ENCODE measurements around the gene CEP95.
A peak's percentile ranks its signal among the peaks of the same experiment; 100 is the strongest.
"Not testable (repeated sequence)": the region's sequence is repeated elsewhere in the genome, so short reads cannot be mapped to it uniquely, and the experiment has no call there.

The CEP95 gene

DNA sequence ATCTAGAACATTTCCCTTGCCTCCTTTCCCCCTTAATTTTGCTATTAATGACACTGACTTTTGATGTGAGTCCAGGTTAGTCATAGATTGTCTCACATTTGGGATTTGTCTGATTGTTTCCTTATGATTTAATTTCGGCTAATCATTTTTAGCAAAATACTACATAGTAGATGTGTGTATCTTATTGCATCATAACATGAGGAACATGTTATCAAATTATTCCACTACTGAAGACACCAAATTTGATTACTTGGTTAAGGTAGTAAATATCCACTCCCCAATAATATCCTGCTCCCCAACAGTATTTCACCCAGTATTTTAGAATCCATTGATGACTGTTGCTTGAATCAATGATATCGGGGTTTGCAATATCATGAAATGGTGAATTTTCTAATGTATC is 12.7 kb upstream of the CEP95 start:
- DNase-seq (ENCODE audit: low read depth in 2 of 2, low spot score in 1 of 2), result no peak

DNA sequence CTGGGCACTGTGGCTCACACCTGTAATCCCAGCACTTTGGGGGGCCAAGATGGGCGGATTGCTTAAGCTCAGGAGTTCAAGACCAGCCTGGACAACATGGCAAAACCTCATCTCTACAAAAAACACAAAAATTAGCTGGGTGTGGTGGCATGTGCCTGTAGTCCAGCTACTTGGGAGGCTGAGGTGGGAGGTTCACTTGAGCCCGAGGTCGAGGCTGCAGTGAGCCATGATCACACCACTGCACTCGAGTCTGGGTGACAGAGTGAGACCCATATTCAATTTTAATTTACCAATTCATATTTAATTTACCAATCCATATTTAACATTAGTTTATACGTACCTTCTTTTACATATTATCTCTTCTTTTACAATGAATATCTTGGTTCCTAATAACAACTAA is 11.5 kb upstream of the CEP95 start:
- DNase-seq (ENCODE audit: low read depth in 2 of 2, low spot score in 1 of 2), result not testable (repeated sequence)

DNA sequence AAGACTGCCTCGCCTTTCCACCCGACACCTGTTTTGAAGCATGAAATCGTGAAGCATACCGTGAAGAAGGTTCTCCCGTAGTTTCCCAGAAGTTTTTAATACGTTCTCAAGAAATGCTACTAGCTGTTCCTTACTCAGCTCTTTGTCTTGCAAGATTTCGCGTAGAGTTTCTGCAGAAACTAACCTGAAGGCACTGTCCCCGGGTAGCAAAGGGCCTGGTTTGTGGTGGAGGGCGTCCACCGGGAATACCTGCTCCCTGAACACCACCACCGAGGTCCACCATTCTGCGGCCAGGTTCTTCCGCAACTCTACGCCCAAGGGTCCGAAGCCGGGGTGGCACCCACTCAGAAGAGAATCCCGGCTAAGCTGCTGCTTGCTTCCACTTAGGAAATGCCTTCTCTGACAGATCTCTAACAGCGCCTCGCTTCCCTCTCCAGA is 10.4 kb upstream of the CEP95 start:
- no peak for DNase-seq (ENCODE audit: low read depth in 2 of 2, low spot score in 1 of 2)

DNA sequence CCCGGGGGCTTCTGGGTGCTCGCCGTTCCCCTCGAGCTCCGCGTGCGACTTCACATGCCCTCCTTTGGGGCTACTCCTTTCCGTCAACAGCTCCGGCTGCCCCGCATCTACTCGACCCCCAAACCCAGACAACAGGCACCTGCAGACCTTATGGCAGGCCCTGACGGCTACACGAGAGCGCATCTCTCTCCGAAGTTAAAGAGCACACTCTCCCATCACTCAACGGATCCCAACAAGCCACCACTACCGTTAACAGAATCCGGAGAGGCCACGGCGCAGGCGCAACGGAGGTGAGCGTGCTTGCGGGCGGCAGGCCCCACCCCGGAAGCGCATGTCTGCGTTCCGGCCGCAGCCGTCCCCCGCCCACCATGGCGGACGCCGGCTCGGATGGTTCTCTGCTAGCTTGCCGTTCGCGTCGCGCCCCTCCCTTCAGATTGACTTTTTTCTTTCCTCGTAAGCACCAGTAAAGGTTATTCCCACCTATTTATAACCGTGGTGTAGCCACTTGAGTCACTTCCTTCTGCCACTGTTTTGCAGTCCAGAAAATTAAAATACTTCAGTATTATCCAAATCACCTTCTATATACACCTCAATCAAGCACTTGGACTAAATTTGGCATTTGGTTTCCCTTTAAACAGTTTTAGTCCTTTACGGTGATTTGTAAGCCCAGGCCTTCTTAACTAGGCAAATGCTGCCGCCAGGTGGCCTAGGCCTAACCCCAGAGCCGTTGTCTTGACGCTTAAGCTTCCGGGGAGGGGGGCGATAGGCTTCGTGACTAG is 9.8 kb upstream of the CEP95 start, which contains the start of gene POLG2:
TSS of gene POLG2 (minus strand) at position 269 of the 779 bp plus-strand sequence. CDS start at position 183, 86 bp downstream.
- peak; percentile 91 to 92 for DNase-seq (ENCODE audit: low read depth in 2 of 2, low spot score in 1 of 2)

DNA sequence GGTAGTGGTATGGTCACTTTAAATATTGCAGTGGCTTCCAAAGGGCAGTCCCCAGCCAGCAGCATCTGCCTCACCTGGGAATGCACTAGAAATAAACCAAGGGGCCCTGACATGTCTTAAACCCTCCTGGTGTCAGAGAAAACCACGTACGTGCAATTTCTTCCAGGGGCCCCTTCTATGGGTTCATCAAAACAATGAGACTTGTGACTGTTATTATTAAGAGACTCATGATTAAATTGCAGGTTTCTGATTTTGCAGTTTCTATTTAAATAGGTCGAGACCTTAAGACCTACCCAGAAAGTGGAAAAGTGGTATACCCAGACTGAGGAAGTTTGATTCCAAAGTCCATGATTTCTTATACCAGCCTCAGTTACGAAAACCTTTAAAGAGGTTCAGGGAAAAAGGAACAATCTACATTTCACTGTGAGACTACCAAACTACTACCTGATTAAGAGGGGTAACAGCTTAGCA is 9.2 kb upstream of the CEP95 start:
- DNase-seq (ENCODE audit: low read depth in 2 of 2, low spot score in 1 of 2), result no peak

DNA sequence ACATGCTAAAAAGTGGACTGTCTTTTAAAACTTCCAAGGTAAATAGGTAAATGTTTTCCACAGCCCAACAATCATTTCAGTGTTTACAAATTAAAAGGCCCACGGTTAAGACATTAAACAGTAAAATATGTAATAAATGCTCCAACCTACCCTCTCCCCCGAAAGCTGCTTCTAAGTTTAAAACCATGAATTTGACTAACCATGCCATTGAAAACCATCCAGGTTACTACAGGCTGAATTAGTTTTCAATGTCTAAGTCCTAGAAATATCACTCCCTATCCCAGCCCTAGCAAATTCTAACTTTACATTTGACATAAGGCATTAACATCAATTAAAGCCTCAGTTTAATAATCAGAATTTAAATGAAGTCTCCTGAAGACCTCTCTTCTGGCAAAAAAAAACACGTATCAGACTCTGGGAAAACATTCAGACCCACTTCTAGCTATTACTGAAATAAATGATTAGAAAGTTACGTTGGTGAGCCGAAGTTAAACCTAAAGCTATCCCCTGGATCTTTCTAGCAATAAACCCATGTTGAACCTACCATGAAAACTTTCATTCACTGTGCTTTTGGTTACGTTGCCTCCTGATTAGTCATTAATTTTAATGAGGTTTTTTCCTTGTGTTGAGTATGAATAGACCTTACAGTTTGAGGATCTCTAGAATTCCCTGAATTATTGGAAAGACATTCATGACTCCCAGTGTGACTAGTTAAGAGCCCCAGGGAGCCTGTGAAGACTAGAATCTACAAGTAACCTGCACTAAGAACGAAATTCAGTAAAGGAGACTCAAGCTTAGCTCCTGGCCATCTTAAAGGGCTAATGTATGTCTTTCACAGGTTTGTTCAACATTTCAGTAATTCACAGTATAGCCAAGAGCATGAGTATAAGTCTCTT is 8.2 kb upstream of the CEP95 start:
- no peak for DNase-seq (ENCODE audit: low read depth in 2 of 2, low spot score in 1 of 2)

DNA sequence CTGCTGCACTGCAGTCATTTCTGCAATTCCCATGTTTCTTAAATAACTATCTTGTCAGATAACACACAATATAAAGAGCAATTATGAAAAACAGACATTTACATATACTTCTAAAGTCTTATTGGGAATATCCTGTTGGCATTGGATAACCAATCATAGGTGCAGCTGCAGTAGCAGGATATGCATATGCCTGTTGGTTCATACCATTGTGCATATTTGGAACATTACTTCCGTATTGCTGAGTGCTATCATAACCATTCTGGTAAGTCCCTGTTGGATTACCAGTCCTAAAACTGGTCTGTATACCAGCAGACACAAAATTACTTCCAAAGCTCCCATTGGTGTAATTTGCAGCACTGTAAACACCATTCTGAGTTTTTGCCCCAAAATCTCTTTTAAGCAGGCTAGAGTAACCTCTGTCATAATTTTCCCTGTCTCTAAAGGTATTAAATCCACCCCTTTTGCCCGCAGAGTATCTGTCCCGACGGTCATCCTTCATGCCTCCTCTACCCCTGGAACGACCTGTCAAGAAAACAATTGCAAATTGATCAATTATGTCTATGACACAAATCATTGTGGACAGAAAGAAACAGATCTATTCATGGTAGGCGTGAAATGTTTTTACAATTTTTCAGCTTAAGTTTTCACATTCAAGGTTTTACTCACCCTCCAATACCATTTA is 6.8 kb upstream of the CEP95 start:
- no peak for DNase-seq (ENCODE audit: low read depth in 2 of 2, low spot score in 1 of 2)

DNA sequence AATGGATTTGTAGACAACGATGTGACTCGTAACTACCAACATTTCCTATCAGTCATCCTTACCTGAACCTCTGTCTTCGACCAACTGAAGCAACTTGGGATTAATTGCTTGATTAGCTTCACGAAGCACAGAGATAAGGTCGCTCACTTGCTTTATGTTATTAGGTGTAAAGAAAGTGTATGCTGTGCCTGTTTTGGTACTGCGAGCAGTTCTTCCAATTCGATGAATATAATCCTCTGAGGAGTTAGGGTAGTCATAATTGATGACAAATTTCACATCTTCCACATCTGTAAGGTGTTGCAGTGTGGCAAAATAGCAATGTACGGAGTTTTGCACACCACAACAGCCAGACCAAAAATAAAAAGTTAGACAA is 6.3 kb upstream of the CEP95 start:
- no peak for DNase-seq (ENCODE audit: low read depth in 2 of 2, low spot score in 1 of 2)

DNA sequence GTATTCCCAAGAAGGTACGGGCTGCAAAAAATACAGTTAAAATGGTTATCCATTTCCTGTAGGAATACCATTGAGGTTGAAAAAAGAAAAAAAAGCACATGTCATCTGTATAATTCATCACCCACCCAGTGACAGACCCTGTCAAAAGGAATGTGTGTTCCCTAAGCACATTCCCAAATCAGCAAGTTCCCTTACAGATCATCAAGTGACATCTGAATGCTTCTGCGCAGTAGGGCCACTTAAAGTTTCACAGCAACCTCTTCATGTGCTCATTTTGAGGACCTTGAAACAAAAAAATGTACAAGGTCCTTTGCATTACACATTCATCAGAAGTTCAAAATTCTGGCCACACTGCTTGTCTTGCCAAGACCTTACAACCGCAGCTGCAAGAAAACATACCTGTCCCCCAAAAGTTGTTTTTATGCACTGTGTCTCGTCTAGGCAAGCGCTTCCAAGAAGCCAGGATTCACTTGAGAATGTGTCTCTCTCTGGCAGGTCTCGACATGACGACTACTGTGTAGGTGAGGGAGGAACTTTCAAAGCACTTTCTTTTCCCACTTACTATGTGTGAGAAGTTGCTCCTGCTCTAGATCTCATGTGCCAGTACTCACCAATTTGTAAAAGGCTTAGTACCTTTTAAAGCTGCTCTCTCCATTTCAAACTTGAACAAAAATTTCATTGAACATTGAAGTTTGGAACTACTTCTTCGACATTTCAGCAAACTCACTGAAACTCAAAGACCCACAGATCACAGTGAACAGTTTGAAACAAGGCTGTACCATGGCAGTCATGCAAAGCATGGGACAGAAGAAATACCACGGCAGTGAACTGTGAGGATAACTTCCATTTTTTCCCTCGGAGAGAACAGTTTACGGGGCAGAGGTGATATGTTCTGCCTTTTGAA is 5.7 kb upstream of the CEP95 start:
- DNase-seq (ENCODE audit: low read depth in 2 of 2, low spot score in 1 of 2), result no peak

DNA sequence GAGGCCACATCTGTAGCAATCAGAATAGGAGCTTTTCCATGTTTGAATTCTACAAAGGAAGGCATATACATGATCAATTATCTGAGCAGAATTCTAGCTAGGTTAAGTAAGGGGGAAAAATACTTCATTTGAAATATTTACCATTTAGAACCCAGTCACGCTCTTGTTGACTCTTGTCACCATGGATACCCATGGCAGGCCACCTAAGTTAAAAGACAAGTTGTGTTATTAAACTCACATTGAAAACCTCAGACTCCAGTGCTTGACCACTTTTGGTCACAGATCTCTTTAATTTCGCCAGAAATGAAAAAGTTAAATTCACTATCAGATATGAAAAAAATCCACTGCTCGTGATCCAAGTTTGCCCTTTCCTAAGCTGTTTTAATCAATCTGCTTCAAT is 4.8 kb upstream of the CEP95 start:
- no peak for DNase-seq (ENCODE audit: low read depth in 2 of 2, low spot score in 1 of 2)

DNA sequence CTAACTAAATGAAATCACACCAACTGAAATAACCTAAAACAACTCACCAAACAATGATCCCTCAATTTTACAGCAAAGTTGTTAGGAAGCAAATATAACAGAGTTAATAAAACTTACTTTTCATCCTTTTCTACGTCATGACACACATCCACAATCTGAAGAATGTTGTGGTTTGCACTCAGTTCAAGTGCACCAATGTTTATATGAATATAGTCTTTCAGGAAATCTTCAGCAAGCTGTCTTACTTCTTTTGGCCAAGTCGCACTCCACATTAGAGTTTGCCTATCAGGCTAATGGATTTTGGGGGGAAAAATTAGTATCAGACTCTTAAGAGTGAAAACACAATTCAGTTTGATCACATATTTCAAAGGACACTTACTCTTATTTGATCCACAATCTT is 4.0 kb upstream of the CEP95 start:
- DNase-seq (ENCODE audit: low read depth in 2 of 2, low spot score in 1 of 2), result no peak

DNA sequence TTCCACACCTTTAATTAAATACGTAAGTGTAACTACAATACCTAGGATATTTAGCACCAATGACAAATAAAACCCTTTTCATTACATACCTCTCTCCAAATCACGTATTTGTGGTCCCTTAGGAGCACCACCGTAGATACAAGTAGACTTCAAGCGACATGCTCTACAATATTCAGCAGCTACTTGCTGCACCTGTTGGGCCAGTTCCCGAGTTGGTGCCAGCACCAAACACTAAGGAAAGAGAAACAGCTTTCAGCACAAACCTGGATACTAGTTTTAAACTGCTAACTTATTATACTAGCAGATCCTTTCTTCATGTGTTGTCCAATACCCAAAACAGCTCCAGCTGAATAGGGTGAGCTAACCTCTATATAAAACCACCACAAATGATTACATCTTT is 3.4 kb upstream of the CEP95 start:
- DNase-seq (ENCODE audit: low read depth in 2 of 2, low spot score in 1 of 2), result no peak

DNA sequence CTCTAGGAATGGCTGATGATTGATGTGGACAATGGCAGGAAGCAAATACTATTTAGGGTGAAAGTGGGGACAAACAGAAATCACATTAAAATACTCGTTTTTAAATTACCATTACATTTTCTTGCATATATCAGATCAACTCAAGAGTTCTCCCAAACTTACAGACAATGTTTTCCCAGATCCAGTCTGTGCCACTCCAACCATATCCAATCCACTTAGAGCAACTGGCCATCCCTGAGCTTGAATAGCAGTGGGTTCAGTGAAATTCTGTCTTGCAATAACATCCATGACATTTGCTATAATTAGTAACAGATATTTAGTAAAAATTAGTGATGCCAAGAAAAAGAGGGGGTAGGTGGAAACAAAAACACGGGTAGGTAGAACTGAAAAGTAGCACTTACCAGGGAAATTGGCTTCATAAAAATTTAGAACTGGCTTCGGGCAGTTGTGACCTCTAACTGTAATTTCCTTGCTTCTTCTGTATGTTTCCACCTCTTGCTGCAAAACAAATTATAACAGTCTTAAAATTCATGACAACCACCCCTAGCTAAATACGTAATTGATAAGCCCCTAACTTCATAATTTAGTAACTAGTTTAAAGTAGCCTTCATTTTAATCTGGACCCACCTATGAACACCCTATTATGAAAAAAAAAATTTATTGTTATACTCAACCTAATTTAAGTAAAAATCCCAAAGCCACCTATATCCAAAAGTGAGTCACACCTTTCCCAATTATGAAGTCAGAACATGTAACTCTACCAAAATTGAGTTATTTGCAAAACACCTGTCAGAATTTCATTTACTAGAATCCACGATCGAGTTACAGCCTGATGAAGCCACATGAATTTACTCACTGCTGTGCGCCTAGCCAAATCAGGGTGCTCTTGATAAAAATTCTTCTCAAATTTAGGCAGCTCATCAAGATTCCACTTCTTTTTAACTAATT is 2.7 kb upstream of the CEP95 start:
- no peak for DNase-seq (ENCODE audit: low read depth in 2 of 2, low spot score in 1 of 2)

DNA sequence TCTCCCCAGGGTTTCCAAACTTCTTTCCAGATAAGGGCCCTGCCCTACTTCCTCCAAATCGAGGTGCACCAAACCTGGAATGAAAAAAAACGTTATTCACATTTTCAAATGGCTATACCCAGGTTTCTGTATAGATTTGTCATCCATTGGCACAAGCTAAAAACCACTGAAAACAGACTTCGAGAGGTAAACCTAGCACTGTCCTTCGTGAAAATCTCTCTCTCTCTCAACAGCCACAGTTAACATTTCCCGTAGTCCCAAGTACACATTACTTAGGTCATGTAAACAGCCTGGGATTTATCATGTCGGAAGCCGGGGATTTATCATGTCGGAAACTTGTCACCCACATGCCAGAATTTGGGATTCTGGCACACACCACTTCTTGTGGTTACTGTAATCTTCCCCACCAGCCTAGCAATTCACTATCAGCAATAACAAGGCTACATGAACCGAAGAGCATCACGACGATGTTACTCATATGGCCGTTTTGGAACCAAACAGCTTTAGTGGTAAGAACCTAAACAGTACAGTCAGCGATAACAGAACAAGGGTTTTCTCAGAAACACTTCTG is 1.9 kb upstream of the CEP95 start:
- no peak for DNase-seq (ENCODE audit: low read depth in 2 of 2, low spot score in 1 of 2)

DNA sequence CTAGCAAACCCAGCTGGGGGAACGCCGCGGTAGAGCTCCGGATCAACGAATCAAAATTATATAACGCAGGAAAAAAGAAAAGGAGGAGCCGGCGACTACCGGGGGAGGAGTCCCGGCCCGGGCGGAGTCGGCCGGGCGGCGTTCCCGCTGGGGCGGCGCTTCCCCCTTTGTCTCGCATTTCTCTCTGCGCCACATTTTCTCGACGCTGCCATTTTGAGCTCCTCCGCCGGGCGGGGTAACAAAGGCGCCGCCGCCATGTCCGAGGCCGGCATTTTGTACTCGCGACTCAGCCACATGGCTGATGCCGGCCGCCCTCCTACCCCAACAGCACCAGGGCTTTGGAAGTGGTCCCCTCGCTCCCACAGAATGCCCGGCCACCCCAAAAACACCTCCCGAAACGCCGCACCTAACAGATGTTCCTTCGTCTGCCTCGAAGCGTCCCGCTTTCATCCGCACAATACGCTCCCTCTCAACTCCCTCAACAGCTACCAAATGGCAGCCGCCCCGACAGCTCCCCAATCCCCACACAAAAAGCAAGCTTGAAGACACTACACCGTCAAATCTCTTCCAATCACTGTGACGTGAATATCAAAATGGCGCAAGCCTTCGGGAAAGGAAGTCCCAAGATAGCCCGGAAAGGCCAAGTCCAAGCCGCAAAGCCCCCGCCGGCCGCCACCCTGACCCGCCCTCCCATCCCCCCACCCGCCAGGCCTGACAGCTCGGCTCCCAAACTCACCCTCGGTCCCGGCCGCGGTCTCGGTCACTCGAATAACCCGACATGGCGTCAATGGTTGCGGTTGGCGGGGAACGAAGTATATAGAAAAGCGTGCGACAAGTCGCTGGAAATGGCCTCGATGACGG is 1.2 kb upstream of the CEP95 start:
- DNase-seq (ENCODE audit: low read depth in 2 of 2, low spot score in 1 of 2), result peak; percentile 59 to 73

DNA sequence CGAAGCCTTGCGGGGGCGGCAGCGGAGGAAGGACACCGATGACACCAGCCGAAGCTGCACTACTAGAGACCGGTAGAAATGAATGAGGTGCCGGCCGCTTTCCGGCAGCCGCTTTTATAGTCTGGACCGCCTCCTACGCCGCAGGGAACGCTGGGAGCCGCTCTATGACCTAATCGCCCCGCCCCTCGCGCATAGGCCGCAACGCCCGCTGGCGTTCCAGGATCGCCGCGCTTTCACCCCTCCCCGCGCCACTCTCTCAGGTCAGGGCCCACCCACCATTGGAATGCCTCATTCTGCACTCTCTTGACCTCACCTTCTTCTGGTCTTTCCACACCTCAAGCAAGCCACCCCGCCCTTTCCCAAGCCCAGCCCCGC is 589 bp upstream of the CEP95 start, which contains the start of gene DDX5:
TSS of gene DDX5 (minus strand) at position 89 of the 375 bp plus-strand sequence. CDS start 170 bp downstream, outside the sequence.
- peak; percentile 95 to 96 for DNase-seq (ENCODE audit: low read depth in 2 of 2, low spot score in 1 of 2)

DNA sequence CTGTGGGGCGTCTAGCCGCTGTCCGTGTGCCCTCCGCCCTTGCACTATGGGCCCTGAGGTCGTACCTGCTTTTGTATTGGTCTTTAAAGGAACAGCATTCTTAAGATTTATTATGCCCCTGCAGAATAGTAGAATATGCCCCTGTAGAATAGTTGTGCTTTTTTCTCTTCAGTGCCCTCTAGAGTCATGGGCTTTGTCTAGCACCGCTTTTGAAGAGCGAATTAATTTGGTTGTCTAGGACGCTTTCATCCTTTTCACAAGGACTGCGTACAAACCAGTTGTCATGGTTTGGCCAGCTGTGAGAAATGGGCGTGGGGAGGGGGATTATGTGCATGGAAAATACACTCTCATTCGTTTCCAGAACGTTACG is 621 bp downstream of the CEP95 start:
- no peak for DNase-seq (ENCODE audit: low read depth in 2 of 2, low spot score in 1 of 2)

DNA sequence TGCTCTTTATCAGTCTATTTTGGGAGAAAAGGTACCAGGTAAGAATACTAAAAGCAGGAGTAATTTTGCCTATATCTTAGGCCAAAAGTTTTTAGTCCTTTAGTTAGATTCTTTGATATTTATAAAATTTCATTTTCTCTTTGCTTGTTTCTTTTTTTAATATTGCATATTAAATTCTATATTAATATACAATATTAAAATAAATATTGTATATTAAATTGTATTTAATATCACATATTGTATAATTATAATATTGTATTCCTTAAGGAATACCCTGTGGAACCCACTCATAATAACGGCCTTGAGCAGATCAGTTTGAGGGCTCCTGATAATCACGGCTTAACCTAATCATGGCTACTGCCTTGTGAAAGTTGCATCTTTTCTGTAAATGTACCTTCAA is 1.9 kb downstream of the CEP95 start:
- DNase-seq (ENCODE audit: low read depth in 2 of 2, low spot score in 1 of 2), result no peak
